ENCODE measurements around the gene ADAMTS15.

The ADAMTS15 gene

GRCh38 chr11:130404727-130405126 lies 43.7 kb upstream of the ADAMTS15 start:
- TF ChIP-seq CTCF (IDR thresholded peaks at IDR 0.05; ENCODE audit: borderline replicate concordance, control extremely low read depth, extremely low read depth, insufficient read depth, missing control alignments): no peak
- in situ Hi-C loops (cut with MboI; ENCODE audit: low sequenced_read_pairs, unreplicated experiment): loop anchor here (25.0 kb wide), 1 partner anchor 467 kb away; no protein-coding TSS in a partner anchor

GRCh38 chr11:130405428-130405827 lies 43.0 kb upstream of the ADAMTS15 start:
- no peak for DNase-seq (ENCODE audit: low spot score)
- no peak for TF ChIP-seq CTCF (IDR thresholded peaks at IDR 0.05; ENCODE audit: borderline replicate concordance, control extremely low read depth, extremely low read depth, insufficient read depth, missing control alignments)
- in situ Hi-C loops (cut with MboI; ENCODE audit: low sequenced_read_pairs, unreplicated experiment): loop anchor here (25.0 kb wide), 1 partner anchor 468 kb away; no protein-coding TSS in a partner anchor

More at GRCh38 chr11:130404727-130405126, 43.7 kb upstream of the ADAMTS15 start:
- no peak for DNase-seq (ENCODE audit: low spot score)

GRCh38 chr11:130407978-130408377 lies 40.5 kb upstream of the ADAMTS15 start:
- DNase-seq (ENCODE audit: low spot score): no peak
- TF ChIP-seq CTCF (IDR thresholded peaks at IDR 0.05; ENCODE audit: borderline replicate concordance, control extremely low read depth, extremely low read depth, insufficient read depth, missing control alignments): no peak
- in situ Hi-C loops (cut with MboI; ENCODE audit: low sequenced_read_pairs, unreplicated experiment): loop anchor here (25.0 kb wide), 1 partner anchor 471 kb away; no protein-coding TSS in a partner anchor

GRCh38 chr11:130408401-130408890 lies 40.0 kb upstream of the ADAMTS15 start:
- in situ Hi-C loops (cut with MboI; ENCODE audit: low sequenced_read_pairs, unreplicated experiment): loop anchor here (25.0 kb wide), 1 partner anchor 471 kb away; no protein-coding TSS in a partner anchor

GRCh38 chr11:130408901-130409300 lies 39.5 kb upstream of the ADAMTS15 start:
- DNase-seq (ENCODE audit: low spot score): no peak
- TF ChIP-seq CTCF (IDR thresholded peaks at IDR 0.05; ENCODE audit: borderline replicate concordance, control extremely low read depth, extremely low read depth, insufficient read depth, missing control alignments): no peak
- in situ Hi-C loops (cut with MboI; ENCODE audit: low sequenced_read_pairs, unreplicated experiment): loop anchor here (25.0 kb wide), 1 partner anchor 472 kb away; no protein-coding TSS in a partner anchor

More at GRCh38 chr11:130408401-130408890, 40.0 kb upstream of the ADAMTS15 start:
- no peak for DNase-seq (ENCODE audit: low spot score)
- no peak for TF ChIP-seq CTCF (IDR thresholded peaks at IDR 0.05; ENCODE audit: borderline replicate concordance, control extremely low read depth, extremely low read depth, insufficient read depth, missing control alignments)

GRCh38 chr11:130409594-130410388 lies 38.7 kb upstream of the ADAMTS15 start:
- DNase-seq (ENCODE audit: low spot score): no peak
- in situ Hi-C loops (cut with MboI; ENCODE audit: low sequenced_read_pairs, unreplicated experiment): loop anchor here (25.0 kb wide), 1 partner anchor 472 kb away; no protein-coding TSS in a partner anchor
- TF ChIP-seq CTCF (IDR thresholded peaks at IDR 0.05; ENCODE audit: borderline replicate concordance, control extremely low read depth, extremely low read depth, insufficient read depth, missing control alignments): no peak

Measured in GM13976 (cell line).